NB4 (cell line): ENCODE results near the gene ZNF598.

Experiments
- DNase-seq: peaks from one replicate; pipeline ENCODE4 v3.0.0; 2010; ENCODE audit warnings: low read depth
- H3K4me3 ChIP-seq: one replicate; pipeline ENCODE4 v1.5.1; 2011; ENCODE audit warnings: mild to moderate bottlenecking, low read depth, low read length, moderate library complexity
- CTCF ChIP-seq: IDR thresholded peaks from one replicate; pipeline ENCODE4 v1.5.1; 2012; ENCODE audit warnings: low read depth, low read length
- MAX ChIP-seq: IDR thresholded peaks from 2 replicates; pipeline ENCODE4 v1.6.1; 2011; ENCODE audit warnings: low read depth, low read length
- MYC ChIP-seq: IDR thresholded peaks from 2 replicates; pipeline ENCODE4 v1.6.1; 2011; ENCODE audit warnings: low read depth, low read length
- POLR2A ChIP-seq: IDR thresholded peaks from 2 replicates; pipeline ENCODE4 v1.6.1; 2011; ENCODE audit warnings: mild to moderate bottlenecking; ENCODE audit not compliant: insufficient read length; ENCODE audit errors: extremely low read depth

ZNF598 gene

GRCh38 chr16:2042171-2042985, 32.8 kb upstream of the ZNF598 start:
- no peak overlapping the region for H3K4me3 ChIP-seq
- TF ChIP-seq MAX (no peak), CTCF (no peak), MYC (no peak), POLR2A (no peak)
- no peak for DNase-seq

- DNase-seq, result no peak
- TF ChIP-seq POLR2A, result no peak
- no peak overlapping the region for H3K4me3 ChIP-seq
These were observed 31.3 kb upstream of the ZNF598 start for GRCh38 chr16:2040787-2041522.

- H3K4me3 ChIP-seq, result no peak overlapping the region
- DNase-seq, result no peak
- no peak for TF ChIP-seq CTCF
- TF ChIP-seq MAX, result no peak
- no peak for TF ChIP-seq POLR2A
- no peak for TF ChIP-seq MYC
These were observed 30.6 kb upstream of the ZNF598 start for GRCh38 chr16:2040041-2040786.

- H3K4me3 ChIP-seq, result no peak overlapping the region
- no peak for DNase-seq
- no peak for TF ChIP-seq CTCF
- no peak for TF ChIP-seq MYC
- no peak for TF ChIP-seq POLR2A
- no peak for TF ChIP-seq MAX
These were observed 29.8 kb upstream of the ZNF598 start for GRCh38 chr16:2039274-2040031.

- TF ChIP-seq CTCF (no peak), MAX (no peak), POLR2A (no peak), MYC (no peak)
- DNase-seq, result no peak
- no peak overlapping the region for H3K4me3 ChIP-seq
These were observed 29.0 kb upstream of the ZNF598 start for GRCh38 chr16:2038382-2039231.
